ENCODE measurements around the gene SEMA5A. TPM values are rescaled to one million over a fixed set of nuclear protein-coding genes. Genes with fewer than 3 reads are reported as not detected.

SEMA5A gene
- total RNA-seq, 4 donors from 2014 or later = 2.4 to 129 (median 10.0) TPM

GRCh38 chr5:9316041-9316440, 229.8 kb downstream of the SEMA5A start:
- no peaks in the 10 kb centered on the region for H3K36me3 ChIP-seq
- TF ChIP-seq POLR2A (IDR thresholded peaks at IDR 0.05) (no peak), CTCF (IDR thresholded peaks at IDR 0.05) (no peak)
- H3K27me3 ChIP-seq = no peaks in the 10 kb centered on the region
- no peak overlapping the region for H3K4me3 ChIP-seq
- intact Hi-C loops (cut with DNase I; ENCODE audit: low total_unique reads) = no loop called here
- no peak overlapping the region for H3K27ac ChIP-seq
- no peaks in the 10 kb centered on the region for H3K9me3 ChIP-seq
- H3K4me1 ChIP-seq = no peaks in the 10 kb centered on the region
- DNase-seq = no peak

- no peaks in the 10 kb centered on the region for H3K27me3 ChIP-seq
- no peak overlapping the region for H3K4me3 ChIP-seq
- DNase-seq = no peak
- no peak overlapping the region for H3K27ac ChIP-seq
- no peak for TF ChIP-seq CTCF (IDR thresholded peaks at IDR 0.05)
- no peaks in the 10 kb centered on the region for H3K4me1 ChIP-seq
- no peaks in the 10 kb centered on the region for H3K36me3 ChIP-seq
- intact Hi-C loops (cut with DNase I; ENCODE audit: low total_unique reads) = no loop called here
- H3K9me3 ChIP-seq = no peaks in the 10 kb centered on the region
Observed at GRCh38 chr5:9314558-9314957, 231.3 kb downstream of the SEMA5A start.

GRCh38 chr5:9313751-9314150, 232.1 kb downstream of the SEMA5A start:
- Histone ChIP-seq H3K9me3 (no peaks in the 10 kb centered on the region), H3K36me3 (no peaks in the 10 kb centered on the region), H3K27me3 (no peaks in the 10 kb centered on the region), H3K4me1 (no peaks in the 10 kb centered on the region), H3K4me3 (no peak overlapping the region), H3K27ac (no peak overlapping the region)
- intact Hi-C loops (cut with DNase I; ENCODE audit: low total_unique reads) = no loop called here
- TF ChIP-seq CTCF (IDR thresholded peaks at IDR 0.05) (no peak), POLR2A (IDR thresholded peaks at IDR 0.05) (no peak)
- DNase-seq = no peak

- Histone ChIP-seq H3K27me3 (no peaks in the 10 kb centered on the region), H3K27ac (no peak overlapping the region), H3K4me3 (no peak overlapping the region), H3K9me3 (no peaks in the 10 kb centered on the region), H3K36me3 (no peaks in the 10 kb centered on the region), H3K4me1 (no peaks in the 10 kb centered on the region)
- no peak for DNase-seq
- no peak for TF ChIP-seq CTCF (IDR thresholded peaks at IDR 0.05)
- TF ChIP-seq POLR2A (IDR thresholded peaks at IDR 0.05) = no peak
- intact Hi-C loops (cut with DNase I; ENCODE audit: low total_unique reads) = no loop called here
Observed at GRCh38 chr5:9307150-9307549, 238.7 kb downstream of the SEMA5A start.

GRCh38 chr5:9302218-9302617, 243.7 kb downstream of the SEMA5A start:
- intact Hi-C loops (cut with DNase I; ENCODE audit: low total_unique reads) = no loop called here
- no peak overlapping the region for H3K4me3 ChIP-seq

More at GRCh38 chr5:9302218-9302617, 243.7 kb downstream of the SEMA5A start:
- no peak for DNase-seq
- TF ChIP-seq POLR2A (IDR thresholded peaks at IDR 0.05) (no peak), CTCF (IDR thresholded peaks at IDR 0.05) (no peak)
- Histone ChIP-seq H3K27ac (no peak overlapping the region), H3K9me3 (no peaks in the 10 kb centered on the region), H3K36me3 (no peaks in the 10 kb centered on the region), H3K4me1 (no peaks in the 10 kb centered on the region), H3K27me3 (no peaks in the 10 kb centered on the region)

Measured in uterus (tissue), 4 donors.